GM12878 (cell line): ENCODE data around the gene GLA. TPM values are rescaled to one million over a fixed set of nuclear protein-coding genes. Genes with fewer than 3 reads are reported as not detected.

Source experiments
- ATAC-seq: fragments of 200-7000 bp; cut with Tn5 transposase; 3 replicates; pipeline ENCODE4 v1.9.1; 2020; ENCODE audit warnings: mild to moderate bottlenecking, moderate library complexity
- BruUV-seq: library from RNA; stranded (reverse); fragments of 400-500 nt; replicated peaks from 2 replicates; lab custom pipeline; 2021; lab: Mats Ljungman, UMichigan
- CTCF ChIA-PET: fragments of 300-600 bp; sonication (Branson Sonifier 250); formaldehyde crosslinking; extraction: SDS; loops from one replicate; lab custom pipeline; 2021; ENCODE audit warnings: inconsistent platforms; lab: Yijun Ruan, JAX
- POLR2A ChIA-PET: fragments of 350-600 bp; formaldehyde crosslinking; extraction: SDS; loops from one replicate; lab custom pipeline; 2021; ENCODE audit warnings: inconsistent platforms; lab: Charles Lee
- RAD21 ChIA-PET: fragments of 300-600 bp; sonication (Branson Sonifier 250); formaldehyde crosslinking; loops from one replicate; lab custom pipeline; 2023; ENCODE audit warnings: antibody characterized with exemption; ENCODE audit not compliant: unreplicated experiment; lab: Charles Lee
- SMC1A ChIA-PET: fragments of 300-600 bp; sonication (Branson Sonifier 250); formaldehyde crosslinking; loops from one replicate; lab custom pipeline; 2023; ENCODE audit not compliant: unreplicated experiment, uncharacterized antibody; lab: Charles Lee
- DNase-seq: peaks from one replicate; pipeline ENCODE4 v3.0.0-alpha.2; 2011; ENCODE audit warnings: low read depth, low spot score
- FAIRE-seq: peaks from 3 replicates; lab custom pipeline; 2011; peaks lifted over from hg19 to GRCh38; lab: Jason Lieb, UNC
- H2AFZ ChIP-seq: 2 replicates; pipeline ENCODE4 v1.6.0; 2011; ENCODE audit warnings: low read depth, low read length, control low read depth; ENCODE audit not compliant: control insufficient read depth
- H3K27ac ChIP-seq: 2 replicates; pipeline ENCODE4 v1.5.1; 2011; ENCODE audit warnings: control low read depth; ENCODE audit not compliant: control insufficient read depth, insufficient read depth
- H3K27me3 ChIP-seq, 2 experiments: replicated peaks in 1 of 2; 2 replicates each; pipeline versions ENCODE4 v1.6.0 to v1.6.1; 2011; ENCODE audit warnings: low read length in 1 of 2; ENCODE audit not compliant: control insufficient read depth in 2 of 2, insufficient read depth in 2 of 2
- H3K36me3 ChIP-seq, 2 experiments: 2 replicates each; pipeline ENCODE4 v1.5.1; 2011; ENCODE audit warnings: low read length in 1 of 2; ENCODE audit not compliant: control insufficient read depth in 2 of 2, insufficient read depth in 2 of 2
- H3K4me1 ChIP-seq: 2 replicates; pipeline ENCODE4 v1.6.1; 2011; ENCODE audit warnings: mild to moderate bottlenecking, low read length, moderate library complexity, mixed read lengths; ENCODE audit not compliant: control insufficient read depth, insufficient read depth
- H3K4me2 ChIP-seq: 2 replicates; pipeline ENCODE4 v1.6.0; 2011; ENCODE audit warnings: control low read depth; ENCODE audit not compliant: control insufficient read depth, insufficient read depth
- H3K4me3 ChIP-seq: fragments of 200-600 bp; sonication (generic); 2 replicates; pipeline ENCODE4 v1.5.1; 2016
- H3K79me2 ChIP-seq: 2 replicates; pipeline ENCODE4 v1.6.0; 2011; ENCODE audit warnings: low read length; ENCODE audit not compliant: control insufficient read depth, insufficient read depth
- H3K9ac ChIP-seq: 2 replicates; pipeline ENCODE4 v1.8.0; 2011; ENCODE audit warnings: low read length, control low read depth, mixed read lengths; ENCODE audit not compliant: control insufficient read depth, insufficient read depth
- H3K9me3 ChIP-seq: replicated peaks from 3 replicates; pipeline ENCODE4 v1.5.1; 2011; ENCODE audit warnings: mild to moderate bottlenecking, low read length; ENCODE audit not compliant: control insufficient read depth, insufficient read depth
- H4K20me1 ChIP-seq: 2 replicates; pipeline ENCODE4 v1.6.0; 2011; ENCODE audit not compliant: control insufficient read depth, insufficient read depth
- BCL11A ChIP-seq: IDR thresholded peaks from 2 replicates; pipeline ENCODE4 v1.6.1; 2011; ENCODE audit warnings: low read depth, low read length
- BCLAF1 ChIP-seq: fragments of 450-650 bp; IDR thresholded peaks from 2 replicates; pipeline ENCODE4 v1.6.1; 2017; ENCODE audit warnings: antibody characterized with exemption, mild to moderate bottlenecking, moderate library complexity
- BRCA1 ChIP-seq: IDR thresholded peaks from 2 replicates; pipeline ENCODE4 v1.6.1; 2011; ENCODE audit warnings: low read depth, low read length, improper control_type of control experiment
- CEBPZ ChIP-seq: fragments of 150-350 bp; IDR thresholded peaks from 2 replicates; pipeline ENCODE4 v1.6.1; 2016; ENCODE audit warnings: low read depth, low read length
- HSF1 ChIP-seq: fragments of 150-350 bp; IDR thresholded peaks from 2 replicates; pipeline ENCODE4 v1.6.1; 2014; ENCODE audit warnings: mild to moderate bottlenecking, low read depth, low read length
- MYB ChIP-seq: fragments of 150-350 bp; IDR thresholded peaks from 2 replicates; pipeline ENCODE4 v1.6.1; 2014; ENCODE audit warnings: mild to moderate bottlenecking, low read depth, low read length, borderline replicate concordance
- POLR2A ChIP-seq: IDR thresholded peaks from 2 replicates; pipeline ENCODE4 v1.6.1; 2011; ENCODE audit warnings: low read depth, mild to moderate bottlenecking, low read length
- RELA ChIP-seq: fragments of 450-650 bp; IDR thresholded peaks from 2 replicates; pipeline ENCODE4 v1.8.0; 2014; ENCODE audit warnings: borderline replicate concordance; ENCODE audit not compliant: partially characterized antibody
- TAF1 ChIP-seq: IDR thresholded peaks from 2 replicates; pipeline ENCODE4 v1.6.1; 2011; ENCODE audit warnings: mild to moderate bottlenecking, low read depth, low read length, borderline replicate concordance
- YY1 ChIP-seq: IDR thresholded peaks from 2 replicates; pipeline ENCODE4 v1.6.1; 2011; ENCODE audit warnings: low read depth, mild to moderate bottlenecking, low read length
- ZZZ3 ChIP-seq: IDR thresholded peaks from 2 replicates; pipeline ENCODE4 v1.6.1; 2011; ENCODE audit warnings: low read depth; ENCODE audit not compliant: control insufficient read depth, insufficient read length
- WGBS: methylation state at CpG from one replicate; pipeline ENCODE4 v1.1.6; 2016; ENCODE audit warnings: low lambda C conversion rate; ENCODE audit not compliant: insufficient replicate concordance, insufficient coverage; ENCODE audit errors: missing lambda C conversion rate; 5-methylcytosine and 5-hydroxymethylcytosine counted together
- in situ Hi-C: fragments of 300-500 bp; cut with MboI; formaldehyde crosslinking; loops from 9 replicates; pipeline ENCODE4 v1.14.3; 2018; ENCODE audit warnings: mixed read lengths
- intact Hi-C: fragments of 100-400 bp; cut with micrococcal nuclease; formaldehyde crosslinking; loops from one replicate; pipeline ENCODE4 v1.14.2; 2022; ENCODE audit not compliant: unreplicated experiment
- polyA plus RNA-seq, 11 experiments: library from polyadenylated mRNA; depleted of rRNA in 4 of 11; unstranded in 6 of 11; stranded (reverse) in 5 of 11; fragments of >200 nt; fragmentation: Nextera tagmentation in 4 of 11; fragmentation: Illumina TruSeq in 1 of 11; extraction: Ambion mirVana in 4 of 11; extraction: Trizol in 1 of 11; gene quantifications; 1 replicate in 1 of 11; 2 replicates in 10 of 11; pipeline versions ENCODE4 v1.2.1 to v1.2.3, GENCODE V29; 2011 to 2016; ENCODE audit warnings: inconsistent platforms in 2 of 11, missing spikeins in 2 of 11, low read depth in 1 of 11
- total RNA-seq, 4 experiments: library from RNA; depleted of rRNA in 3 of 4; stranded (reverse); fragments of >200 nt in 3 of 4; fragmentation: Illumina TruSeq in 1 of 4; extraction: Trizol in 1 of 4; gene quantifications; 2 replicates each; pipeline versions ENCODE4 v1.2.1 to v1.2.3, GENCODE V29; 2013 to 2021

Gene GLA
- total and polyA plus RNA-seq, 10 of the 15 experiments (the other 5 are each of a cell fraction or from before 2014, with no cell fraction given): 23.8 to 66.4 (median 29.1) TPM

GRCh38 chrX:101427954-101428353 lies 20.2 kb upstream of the GLA start:
- TF ChIP-seq CEBPZ: no peak
- no peak for TF ChIP-seq YY1
- no peak for TF ChIP-seq POLR2A
- no peak for TF ChIP-seq ZZZ3
- no peak for TF ChIP-seq BRCA1
- no peak for TF ChIP-seq HSF1
- no peak for TF ChIP-seq BCLAF1
- TF ChIP-seq MYB: no peak
- TF ChIP-seq RELA: no peak
- no peak for TF ChIP-seq BCL11A
- TF ChIP-seq TAF1: no peak
- H2AFZ ChIP-seq: no peak overlapping the region
- intact Hi-C loops: no loop called here
- H3K36me3 ChIP-seq: no peaks in the 10 kb centered on the region
- WGBS: 22% methylated on average over 2 of the region's 2 CpGs
- in situ Hi-C loops: no loop called here
- H3K4me1 ChIP-seq: no peaks in the 10 kb centered on the region; the same call in 1 of the 2 replicates
- no peaks in the 10 kb centered on the region for H3K79me2 ChIP-seq
- ATAC-seq (no peak), DNase-seq (no peak), FAIRE-seq (no peak)
- H3K9me3 ChIP-seq: no peaks in the 10 kb centered on the region
- no TSS peak for BruUV-seq
- H3K4me2 ChIP-seq: no peak overlapping the region
- no peak overlapping the region for H3K9ac ChIP-seq
- H3K27ac ChIP-seq: no peak overlapping the region
- RAD21 ChIA-PET: no interaction called here
- H3K4me3 ChIP-seq: no peak overlapping the region
- no peaks in the 10 kb centered on the region for H3K27me3 ChIP-seq
- no peaks in the 10 kb centered on the region for H4K20me1 ChIP-seq
- POLR2A ChIA-PET: no interaction called here
- SMC1A ChIA-PET: interaction anchor here (0.9 to 1.8 kb wide), 2 partner anchors 8 to 11 kb away, joined by 4 read pairs; no protein-coding TSS in a partner anchor
- CTCF ChIA-PET: interaction anchor here (1.2 to 1.3 kb wide), 2 partner anchors 10 to 12 kb away, joined by 4 read pairs; no protein-coding TSS in a partner anchor
